ENCODE results near the gene KMT5C.

DNA sequence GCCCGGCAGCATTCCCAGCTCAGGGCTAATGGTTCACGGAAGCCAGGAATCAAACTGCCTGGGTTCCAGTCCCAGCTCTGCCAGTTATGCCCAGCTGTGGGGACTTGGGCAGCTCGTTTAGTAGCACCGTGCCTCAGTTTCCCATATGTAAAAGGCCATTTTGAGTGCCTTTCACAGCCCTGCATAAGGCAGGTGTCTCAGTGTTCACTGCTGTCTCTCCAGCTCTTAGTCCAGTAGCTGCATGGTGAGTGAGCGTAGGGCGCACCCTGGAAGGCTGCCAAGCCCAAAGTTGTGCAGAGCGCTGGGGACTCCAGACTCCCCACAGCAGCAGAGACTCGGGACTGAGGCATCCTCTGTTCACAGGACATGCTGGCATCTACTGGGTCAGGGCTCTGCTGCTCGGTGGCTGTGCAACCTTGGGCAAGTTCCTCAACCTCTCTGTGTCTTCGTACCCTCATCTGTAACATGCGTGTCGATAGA is 51.6 kb downstream of the KMT5C start:
- TF ChIP-seq, protein P1, sequence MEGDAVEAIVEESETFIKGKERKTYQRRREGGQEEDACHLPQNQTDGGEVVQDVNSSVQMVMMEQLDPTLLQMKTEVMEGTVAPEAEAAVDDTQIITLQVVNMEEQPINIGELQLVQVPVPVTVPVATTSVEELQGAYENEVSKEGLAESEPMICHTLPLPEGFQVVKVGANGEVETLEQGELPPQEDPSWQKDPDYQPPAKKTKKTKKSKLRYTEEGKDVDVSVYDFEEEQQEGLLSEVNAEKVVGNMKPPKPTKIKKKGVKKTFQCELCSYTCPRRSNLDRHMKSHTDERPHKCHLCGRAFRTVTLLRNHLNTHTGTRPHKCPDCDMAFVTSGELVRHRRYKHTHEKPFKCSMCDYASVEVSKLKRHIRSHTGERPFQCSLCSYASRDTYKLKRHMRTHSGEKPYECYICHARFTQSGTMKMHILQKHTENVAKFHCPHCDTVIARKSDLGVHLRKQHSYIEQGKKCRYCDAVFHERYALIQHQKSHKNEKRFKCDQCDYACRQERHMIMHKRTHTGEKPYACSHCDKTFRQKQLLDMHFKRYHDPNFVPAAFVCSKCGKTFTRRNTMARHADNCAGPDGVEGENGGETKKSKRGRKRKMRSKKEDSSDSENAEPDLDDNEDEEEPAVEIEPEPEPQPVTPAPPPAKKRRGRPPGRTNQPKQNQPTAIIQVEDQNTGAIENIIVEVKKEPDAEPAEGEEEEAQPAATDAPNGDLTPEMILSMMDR (conservative IDR thresholded peaks at IDR 0.05; ENCODE audit: low read depth in 2 of 2): no peak
- TF ChIP-seq EZH2phosphoT487 (IDR thresholded peaks at IDR 0.05; ENCODE audit: unreplicated experiment): no peak
- TF ChIP-seq EZH2 (IDR thresholded peaks at IDR 0.05; ENCODE audit: low read depth, unreplicated experiment): no peak

Measured in GM23338 (cell line).